BJ (cell line): ENCODE measurements around the gene TAF1B. TPM values are rescaled to one million over a fixed set of nuclear protein-coding genes. Genes with fewer than 3 reads are reported as not detected.

Experiments used
- CTCF ChIA-PET: fragments of 350-600 bp; formaldehyde crosslinking; extraction: SDS; loops from one replicate; lab custom pipeline; 2021; ENCODE audit warnings: antibody characterized with exemption, inconsistent platforms; lab: Yijun Ruan, JAX
- POLR2A ChIA-PET: fragments of 300-600 bp; sonication (Branson Sonifier 250); formaldehyde crosslinking; extraction: SDS; loops from one replicate; lab custom pipeline; 2021; ENCODE audit warnings: antibody characterized with exemption; lab: Charles Lee
- DNase-seq: peaks from one replicate; pipeline ENCODE4 v3.0.0-alpha.2; 2011; ENCODE audit warnings: low read depth
- H3K27me3 ChIP-seq: 2 replicates; pipeline ENCODE4 v1.6.0; 2011; ENCODE audit warnings: low read length; ENCODE audit not compliant: control insufficient read depth, insufficient read depth
- H3K36me3 ChIP-seq: 2 replicates; pipeline ENCODE4 v1.5.1; 2011; ENCODE audit warnings: low read length; ENCODE audit not compliant: control insufficient read depth, insufficient read depth
- H3K4me3 ChIP-seq: 2 replicates; pipeline ENCODE4 v1.5.1; 2011; ENCODE audit warnings: low read depth, mild to moderate bottlenecking, control low read depth, low read length
- polyA plus RNA-seq: library from polyadenylated mRNA; depleted of rRNA; stranded (reverse); fragments of >200 nt; gene quantifications from 2 replicates; pipeline ENCODE4 v1.2.3, GENCODE V29; 2011
- TF ChIP-seq, protein P1 (sequence below): IDR thresholded peaks from 2 replicates; pipeline ENCODE4 v1.5.1; 2011; ENCODE audit warnings: low read depth, mild to moderate bottlenecking, control low read depth, inconsistent platforms, low read length, moderate library complexity; ENCODE audit not compliant: insufficient read depth

TAF1B gene
- polyA plus RNA-seq, 1 experiment: 7.6 TPM

DNA sequence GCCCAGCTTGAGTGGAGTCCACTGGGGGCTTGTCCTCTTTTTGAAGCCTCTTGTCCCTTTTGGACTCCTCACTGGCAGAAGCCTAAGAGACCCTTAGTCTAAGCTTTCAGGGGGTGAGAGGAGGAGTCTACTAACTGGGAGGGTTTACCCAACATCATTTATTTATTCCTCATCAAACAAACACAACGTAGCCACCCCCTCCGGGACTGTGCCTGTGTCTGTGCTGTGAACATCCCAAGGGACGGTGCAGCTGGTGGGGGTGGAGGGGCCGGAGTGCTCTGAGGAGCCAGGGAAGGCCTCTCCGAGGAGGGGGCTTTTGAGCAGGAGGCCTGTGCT, 42.7 kb upstream of the TAF1B start:
- TF ChIP-seq, protein P1, sequence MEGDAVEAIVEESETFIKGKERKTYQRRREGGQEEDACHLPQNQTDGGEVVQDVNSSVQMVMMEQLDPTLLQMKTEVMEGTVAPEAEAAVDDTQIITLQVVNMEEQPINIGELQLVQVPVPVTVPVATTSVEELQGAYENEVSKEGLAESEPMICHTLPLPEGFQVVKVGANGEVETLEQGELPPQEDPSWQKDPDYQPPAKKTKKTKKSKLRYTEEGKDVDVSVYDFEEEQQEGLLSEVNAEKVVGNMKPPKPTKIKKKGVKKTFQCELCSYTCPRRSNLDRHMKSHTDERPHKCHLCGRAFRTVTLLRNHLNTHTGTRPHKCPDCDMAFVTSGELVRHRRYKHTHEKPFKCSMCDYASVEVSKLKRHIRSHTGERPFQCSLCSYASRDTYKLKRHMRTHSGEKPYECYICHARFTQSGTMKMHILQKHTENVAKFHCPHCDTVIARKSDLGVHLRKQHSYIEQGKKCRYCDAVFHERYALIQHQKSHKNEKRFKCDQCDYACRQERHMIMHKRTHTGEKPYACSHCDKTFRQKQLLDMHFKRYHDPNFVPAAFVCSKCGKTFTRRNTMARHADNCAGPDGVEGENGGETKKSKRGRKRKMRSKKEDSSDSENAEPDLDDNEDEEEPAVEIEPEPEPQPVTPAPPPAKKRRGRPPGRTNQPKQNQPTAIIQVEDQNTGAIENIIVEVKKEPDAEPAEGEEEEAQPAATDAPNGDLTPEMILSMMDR: no peak
- no peak for DNase-seq
- POLR2A ChIA-PET: no interaction called here
- CTCF ChIA-PET: interaction anchor here (0.6 to 8.1 kb wide), 26 partner anchors 11 to 635 kb away, joined by 3 to 91 read pairs (median 4); partner anchors contain the start of genes TAF1B and YWHAQ
- Histone ChIP-seq H3K4me3 (no peak overlapping the region), H3K27me3 (peaks cover 1% of the 10 kb centered on the region; the same call in 1 of the 2 replicates), H3K36me3 (no peaks in the 10 kb centered on the region)

DNA sequence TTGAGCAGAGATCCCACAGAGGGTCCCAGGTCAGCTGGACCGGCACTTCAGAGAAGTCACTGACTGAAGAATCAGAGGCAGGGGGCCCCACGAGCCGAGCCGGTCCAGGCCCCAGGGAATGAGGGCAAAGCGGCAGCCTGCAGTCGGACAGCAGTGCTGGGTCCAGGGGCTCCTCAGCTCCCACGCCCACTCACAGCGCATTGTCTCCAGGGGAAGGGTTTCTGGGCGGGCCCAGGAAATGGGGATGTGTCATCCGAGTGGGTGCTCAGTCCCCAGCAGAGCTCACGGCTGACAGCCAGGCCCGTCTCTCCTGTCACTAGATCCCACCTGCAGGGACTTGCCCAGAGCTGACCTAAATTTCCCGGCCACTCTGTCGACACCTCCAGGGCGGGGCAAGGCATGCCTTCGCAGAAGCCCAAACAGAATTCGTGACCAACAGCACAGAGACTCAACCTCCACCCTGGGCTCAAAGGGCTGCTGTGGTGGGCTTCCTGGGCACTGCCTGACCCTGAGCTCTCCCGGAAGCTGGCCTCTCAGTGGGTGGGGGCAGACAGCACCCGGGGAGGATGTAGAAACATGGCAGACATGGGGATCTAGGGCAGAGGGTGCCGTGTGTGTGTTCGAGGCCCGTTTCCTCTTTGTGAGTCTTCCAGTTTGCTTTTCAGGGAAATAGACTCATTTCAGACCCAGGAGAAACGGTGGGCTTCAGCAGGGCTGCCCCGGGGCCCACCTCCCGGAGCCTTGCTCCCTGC, 42.1 kb upstream of the TAF1B start:
- POLR2A ChIA-PET: no interaction called here
- Histone ChIP-seq H3K36me3 (no peaks in the 10 kb centered on the region), H3K27me3 (peaks cover 1% of the 10 kb centered on the region; the same call in 1 of the 2 replicates), H3K4me3 (no peak overlapping the region)
- TF ChIP-seq, protein P1: no peak
- no peak for DNase-seq
- CTCF ChIA-PET: interaction anchor here (0.8 to 8.1 kb wide), 23 partner anchors 11 to 634 kb away, joined by 3 to 91 read pairs (median 4); partner anchors contain the start of genes TAF1B and YWHAQ

DNA sequence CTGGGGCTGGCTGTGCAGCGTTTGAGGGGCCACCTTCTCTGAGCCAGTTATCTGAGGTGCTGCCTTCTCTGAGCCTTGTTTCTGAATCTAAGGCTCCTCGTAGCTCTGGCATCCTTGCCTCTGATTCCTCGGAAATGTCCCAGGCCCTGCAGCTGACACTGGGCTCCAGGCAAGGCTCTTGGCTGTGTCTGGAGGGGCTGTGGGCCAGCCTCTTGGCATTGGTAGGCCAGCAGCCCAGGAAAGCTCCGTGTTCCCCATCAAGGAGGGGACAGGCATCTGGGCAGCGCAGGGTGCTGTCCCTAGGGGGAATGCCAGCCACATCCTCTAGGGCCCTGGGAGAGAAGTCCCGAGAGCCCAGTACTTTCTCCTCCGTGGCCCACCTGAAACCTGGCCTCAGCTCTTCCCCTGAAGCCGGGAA, 40.7 kb upstream of the TAF1B start:
- POLR2A ChIA-PET: no interaction called here
- H3K27me3 ChIP-seq: peaks cover 1% of the 10 kb centered on the region; the same call in 1 of the 2 replicates
- no peak overlapping the region for H3K4me3 ChIP-seq
- TF ChIP-seq, protein P1: no peak
- H3K36me3 ChIP-seq: no peaks in the 10 kb centered on the region
- CTCF ChIA-PET: interaction anchor here (0.6 to 8.1 kb wide), 6 partner anchors 11 to 309 kb away, joined by 3 to 91 read pairs (median 10); partner anchors contain the start of gene YWHAQ
- DNase-seq: no peak

DNA sequence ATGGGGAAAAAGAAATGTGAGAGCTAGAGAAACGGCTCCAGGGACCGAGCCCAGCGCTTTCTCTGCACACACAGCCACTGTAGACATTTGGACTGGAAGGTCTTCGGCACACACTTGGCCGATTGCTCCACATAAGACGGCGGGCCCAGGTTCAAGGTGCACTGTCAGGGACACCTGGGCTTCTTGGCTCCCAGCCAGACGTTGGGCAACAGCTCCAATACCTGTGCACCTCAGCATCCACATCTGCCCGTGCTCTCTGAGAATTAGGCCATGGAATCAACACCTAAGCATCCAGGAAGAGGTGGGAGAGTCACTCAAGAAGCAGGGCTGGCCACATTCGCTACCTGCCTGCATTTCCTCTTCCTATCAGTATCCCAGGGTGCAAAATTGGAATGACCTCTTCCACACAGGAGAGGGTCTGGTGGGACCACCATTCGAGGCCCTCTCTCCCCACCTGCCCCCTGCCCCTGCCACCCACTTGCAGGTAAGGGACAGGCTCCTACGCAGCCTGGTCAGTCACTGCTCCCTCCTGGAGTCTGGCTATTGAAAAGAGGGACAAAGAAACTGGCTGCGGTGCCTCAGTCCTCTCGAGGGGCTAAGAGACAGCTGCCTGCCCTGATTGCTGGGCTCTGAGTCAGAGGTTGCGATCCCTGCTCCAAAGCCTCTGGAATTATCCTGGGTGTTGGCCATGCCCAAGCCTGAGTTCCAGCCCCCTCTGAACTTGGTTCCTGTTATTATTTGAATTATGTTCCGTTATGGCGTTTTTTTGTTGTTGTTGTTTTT, 40.1 kb upstream of the TAF1B start:
- Histone ChIP-seq H3K27me3 (peaks cover 1% of the 10 kb centered on the region; the same call in 1 of the 2 replicates), H3K4me3 (no peak overlapping the region), H3K36me3 (no peaks in the 10 kb centered on the region)
- no peak for DNase-seq
- ChIA-PET CTCF (interaction anchor here (0.6 to 8.1 kb wide), 5 partner anchors 11 to 310 kb away, joined by 3 to 91 read pairs (median 17); no protein-coding TSS in a partner anchor), POLR2A (no interaction called here)
- TF ChIP-seq, protein P1: no peak
